Osteocyte (in vitro differentiated cells): Measurements from ENCODE around the gene ETV6. TPM values are rescaled to one million over a fixed set of nuclear protein-coding genes. Genes with fewer than 3 reads are reported as not detected.

ENCODE experiments used
- DNase-seq: peaks from one replicate; pipeline ENCODE4 v3.0.0; 2021; ENCODE audit warnings: mixed read lengths; ENCODE audit not compliant: unreplicated experiment; ENCODE audit errors: extremely low spot score
- H3K27ac Mint-ChIP-seq: one replicate; pipeline ENCODE4 v1.8.0; 2021; ENCODE audit warnings: mild to moderate bottlenecking, mixed read lengths; ENCODE audit not compliant: unreplicated experiment
- H3K27me3 Mint-ChIP-seq: one replicate; pipeline ENCODE4 v1.8.0; 2021; ENCODE audit warnings: mixed read lengths; ENCODE audit not compliant: unreplicated experiment
- H3K36me3 Mint-ChIP-seq: one replicate; pipeline ENCODE4 v1.8.0; 2021; ENCODE audit warnings: mixed read lengths; ENCODE audit not compliant: unreplicated experiment
- H3K4me1 Mint-ChIP-seq: one replicate; pipeline ENCODE4 v1.8.0; 2021; ENCODE audit warnings: mixed read lengths; ENCODE audit not compliant: unreplicated experiment
- H3K4me3 Mint-ChIP-seq: one replicate; pipeline ENCODE4 v1.8.0; 2021; ENCODE audit warnings: mild to moderate bottlenecking, moderate library complexity, mixed read lengths; ENCODE audit not compliant: unreplicated experiment
- H3K9me3 Mint-ChIP-seq: one replicate; pipeline ENCODE4 v1.8.0; 2021; ENCODE audit warnings: mixed read lengths; ENCODE audit not compliant: unreplicated experiment
- total RNA-seq: library from RNA; stranded (reverse); gene quantifications from 2 replicates; pipeline ENCODE4 v1.2.1, GENCODE V29; 2021
- TF ChIP-seq, protein P1 (sequence below): fragments of 200-600 bp; sonication (generic); IDR thresholded peaks from 2 replicates; pipeline ENCODE4 v1.5.0; 2021; ENCODE audit warnings: antibody characterized with exemption, mild to moderate bottlenecking, moderate library complexity

Gene ETV6
- total RNA-seq, 1 donor from 2014 or later, result 24.4 TPM

DNA sequence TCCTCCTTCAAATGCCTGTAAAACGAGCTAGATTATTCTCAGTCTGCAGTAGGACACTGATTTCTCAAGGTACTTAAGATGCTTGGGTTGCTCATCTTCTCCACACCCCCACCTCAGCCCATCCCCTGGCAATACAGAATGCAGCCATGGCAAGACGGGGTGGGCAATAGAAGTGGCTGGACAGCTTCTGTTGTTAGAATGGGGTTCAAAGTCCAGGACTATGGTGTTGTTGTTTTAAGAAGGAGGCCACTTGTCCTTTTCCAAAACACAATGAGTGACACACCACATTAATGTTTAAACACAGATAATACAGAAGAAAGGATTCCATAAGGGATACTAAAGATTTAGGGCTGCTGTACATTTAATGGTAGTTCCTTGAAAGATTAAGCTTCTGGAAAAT lies 232.4 kb downstream of the ETV6 start:
- Mint-ChIP-seq H3K4me3 (no peak overlapping the region), H3K4me1 (peaks cover 58% of the 10 kb centered on the region), H3K9me3 (no peaks in the 10 kb centered on the region), H3K27me3 (no peaks in the 10 kb centered on the region), H3K36me3 (peaks cover 22% of the 10 kb centered on the region), H3K27ac (no peak overlapping the region)
- no peak for DNase-seq
- TF ChIP-seq, protein P1, sequence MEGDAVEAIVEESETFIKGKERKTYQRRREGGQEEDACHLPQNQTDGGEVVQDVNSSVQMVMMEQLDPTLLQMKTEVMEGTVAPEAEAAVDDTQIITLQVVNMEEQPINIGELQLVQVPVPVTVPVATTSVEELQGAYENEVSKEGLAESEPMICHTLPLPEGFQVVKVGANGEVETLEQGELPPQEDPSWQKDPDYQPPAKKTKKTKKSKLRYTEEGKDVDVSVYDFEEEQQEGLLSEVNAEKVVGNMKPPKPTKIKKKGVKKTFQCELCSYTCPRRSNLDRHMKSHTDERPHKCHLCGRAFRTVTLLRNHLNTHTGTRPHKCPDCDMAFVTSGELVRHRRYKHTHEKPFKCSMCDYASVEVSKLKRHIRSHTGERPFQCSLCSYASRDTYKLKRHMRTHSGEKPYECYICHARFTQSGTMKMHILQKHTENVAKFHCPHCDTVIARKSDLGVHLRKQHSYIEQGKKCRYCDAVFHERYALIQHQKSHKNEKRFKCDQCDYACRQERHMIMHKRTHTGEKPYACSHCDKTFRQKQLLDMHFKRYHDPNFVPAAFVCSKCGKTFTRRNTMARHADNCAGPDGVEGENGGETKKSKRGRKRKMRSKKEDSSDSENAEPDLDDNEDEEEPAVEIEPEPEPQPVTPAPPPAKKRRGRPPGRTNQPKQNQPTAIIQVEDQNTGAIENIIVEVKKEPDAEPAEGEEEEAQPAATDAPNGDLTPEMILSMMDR, result no peak

DNA sequence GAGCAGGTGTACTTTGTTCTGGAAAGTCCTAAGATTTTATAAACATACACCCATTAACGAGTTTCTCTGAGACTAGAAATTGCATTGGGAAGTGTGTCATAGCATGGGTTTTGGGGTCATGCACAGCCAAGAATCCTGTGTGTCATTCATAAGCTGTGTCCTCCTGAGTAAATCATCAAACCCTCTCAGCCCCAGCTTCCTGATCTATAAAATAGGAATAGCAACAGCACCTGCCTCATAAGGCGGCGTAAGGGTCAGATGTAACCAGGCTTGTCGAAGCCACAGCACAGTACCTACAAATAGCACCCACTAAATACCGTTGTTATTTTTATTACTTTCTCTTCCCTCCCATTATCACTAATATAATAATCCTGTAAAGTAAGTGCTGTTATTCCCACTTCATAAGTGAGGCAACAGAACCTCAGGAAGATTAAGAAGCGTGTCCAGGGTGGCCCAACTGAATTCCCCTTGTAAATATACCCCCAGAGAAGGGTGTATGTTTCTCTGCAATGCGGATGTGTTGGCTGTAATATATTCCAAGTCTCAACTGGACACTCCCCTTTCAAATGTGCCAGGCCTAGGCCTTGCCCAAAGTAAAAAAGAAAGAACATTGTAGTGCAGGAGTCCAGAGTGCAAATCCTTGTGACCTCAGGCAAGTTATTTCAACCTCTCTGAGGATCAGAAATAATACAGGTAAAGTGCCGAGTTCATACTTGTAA lies 233.0 kb downstream of the ETV6 start:
- peaks cover 54% of the 10 kb centered on the region for H3K4me1 Mint-ChIP-seq

DNA sequence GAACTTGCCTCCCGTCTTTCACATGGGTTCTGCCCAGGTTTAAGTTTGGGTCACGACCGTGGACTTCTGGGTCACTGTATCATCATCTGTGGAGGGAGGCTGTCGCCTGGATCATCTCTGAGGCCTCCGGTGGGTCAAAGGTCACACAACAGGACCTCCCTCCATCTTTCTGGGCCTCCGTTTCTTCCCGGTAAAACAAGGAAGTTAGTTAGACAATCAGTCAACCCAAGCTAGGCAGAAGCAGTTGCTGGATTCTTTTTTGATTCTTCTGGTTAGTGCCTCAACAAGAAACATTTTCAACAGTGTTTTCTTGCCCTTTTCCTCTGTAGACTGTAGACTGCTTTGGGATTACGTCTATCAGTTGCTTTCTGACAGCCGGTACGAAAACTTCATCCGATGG lies 234.6 kb downstream of the ETV6 start:
- Mint-ChIP-seq H3K4me3 (no peak overlapping the region), H3K27me3 (no peaks in the 10 kb centered on the region), H3K27ac (no peak overlapping the region), H3K4me1 (peaks cover 38% of the 10 kb centered on the region), H3K9me3 (no peaks in the 10 kb centered on the region), H3K36me3 (peaks cover 38% of the 10 kb centered on the region)
- no peak for DNase-seq
- TF ChIP-seq, protein P1, result no peak

More for the DNA sequence above, 233.0 kb downstream of the ETV6 start:
- H3K27ac Mint-ChIP-seq, result peak overlapping the region; percentile 12
- TF ChIP-seq, protein P1, result no peak
- no peak for DNase-seq
- no peaks in the 10 kb centered on the region for H3K27me3 Mint-ChIP-seq
- peaks cover 27% of the 10 kb centered on the region for H3K36me3 Mint-ChIP-seq
- no peak overlapping the region for H3K4me3 Mint-ChIP-seq
- no peaks in the 10 kb centered on the region for H3K9me3 Mint-ChIP-seq

DNA sequence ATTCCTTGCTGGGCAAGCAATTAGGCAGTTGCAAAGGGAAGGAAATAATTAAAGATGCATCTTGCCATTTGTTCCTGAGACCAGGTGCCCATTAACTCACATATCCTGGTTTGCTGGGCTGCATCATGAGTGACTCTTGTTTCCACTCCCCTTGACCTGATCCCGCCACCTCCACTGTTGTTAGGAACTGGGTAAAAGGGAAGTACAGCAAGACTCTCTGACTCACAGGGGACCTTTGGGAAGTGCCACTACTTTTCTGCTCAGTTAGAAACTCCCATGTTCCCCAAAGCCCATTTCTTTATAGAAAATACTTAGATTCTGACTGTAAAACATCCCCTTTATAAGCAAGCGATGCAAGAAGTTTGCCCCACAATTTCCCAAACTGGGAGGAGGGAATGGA lies 235.2 kb downstream of the ETV6 start:
- Mint-ChIP-seq H3K27me3 (no peaks in the 10 kb centered on the region), H3K27ac (peak overlapping the region; percentile 94), H3K4me1 (peaks cover 32% of the 10 kb centered on the region), H3K9me3 (no peaks in the 10 kb centered on the region), H3K36me3 (peaks cover 42% of the 10 kb centered on the region), H3K4me3 (no peak overlapping the region)
- DNase-seq, result no peak
- TF ChIP-seq, protein P1, result no peak

DNA sequence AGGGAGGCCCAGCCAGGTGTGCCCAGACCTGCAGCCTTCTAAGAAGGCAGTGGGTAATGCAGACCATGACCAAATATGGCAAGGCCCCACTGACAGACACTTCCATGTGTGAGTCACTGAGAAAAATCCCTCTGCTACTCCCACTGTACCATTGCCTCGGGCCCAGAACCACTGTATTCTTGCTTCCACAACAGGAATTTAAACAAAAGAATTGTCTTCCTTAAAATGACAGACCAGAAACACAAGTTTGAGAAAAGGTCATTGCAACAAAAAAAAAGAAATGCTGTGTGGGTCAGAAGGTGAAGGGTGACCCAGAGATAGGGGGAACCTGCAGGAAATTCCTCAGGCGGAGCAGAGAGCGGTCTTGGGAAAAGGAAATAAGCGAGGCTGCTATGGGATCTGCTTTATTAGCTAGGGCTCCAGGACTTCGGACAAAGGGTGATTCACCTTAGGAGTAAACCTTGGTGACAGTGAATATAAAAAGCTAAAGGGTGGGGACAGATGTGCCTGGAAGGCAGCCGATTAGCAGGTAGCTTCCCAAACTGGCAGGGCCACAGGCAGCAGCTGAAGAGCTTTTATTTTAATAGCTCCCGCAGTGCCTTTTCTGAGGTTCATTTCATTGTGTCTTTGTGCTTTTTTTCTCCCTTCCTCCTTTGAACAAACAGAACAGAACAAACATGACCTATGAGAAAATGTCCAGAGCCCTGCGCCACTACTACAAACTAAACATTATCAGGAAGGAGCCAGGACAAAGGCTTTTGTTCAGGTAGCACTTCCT lies 236.0 kb downstream of the ETV6 start:
- peak overlapping the region; percentile 94 for H3K27ac Mint-ChIP-seq
- peaks cover 26% of the 10 kb centered on the region for H3K4me1 Mint-ChIP-seq
- TF ChIP-seq, protein P1, result no peak
- peaks cover 41% of the 10 kb centered on the region for H3K36me3 Mint-ChIP-seq
- no peaks in the 10 kb centered on the region for H3K9me3 Mint-ChIP-seq
- H3K27me3 Mint-ChIP-seq, result no peaks in the 10 kb centered on the region
- peak overlapping the region; percentile 51 for H3K4me3 Mint-ChIP-seq
- DNase-seq, result no peak
